Placental epithelial cell (primary cell): ENCODE data around the gene PTPN5. TPM values are rescaled to one million over a fixed set of nuclear protein-coding genes. Genes with fewer than 3 reads are reported as not detected.

ENCODE experiments used
- total RNA-seq: library from RNA; depleted of rRNA; stranded (reverse); fragments of >200 nt; gene quantifications from 2 replicates; pipeline ENCODE4 v1.2.3, GENCODE V29; 2012

The PTPN5 gene
- total RNA-seq = not detected in 2 replicates

DNA sequence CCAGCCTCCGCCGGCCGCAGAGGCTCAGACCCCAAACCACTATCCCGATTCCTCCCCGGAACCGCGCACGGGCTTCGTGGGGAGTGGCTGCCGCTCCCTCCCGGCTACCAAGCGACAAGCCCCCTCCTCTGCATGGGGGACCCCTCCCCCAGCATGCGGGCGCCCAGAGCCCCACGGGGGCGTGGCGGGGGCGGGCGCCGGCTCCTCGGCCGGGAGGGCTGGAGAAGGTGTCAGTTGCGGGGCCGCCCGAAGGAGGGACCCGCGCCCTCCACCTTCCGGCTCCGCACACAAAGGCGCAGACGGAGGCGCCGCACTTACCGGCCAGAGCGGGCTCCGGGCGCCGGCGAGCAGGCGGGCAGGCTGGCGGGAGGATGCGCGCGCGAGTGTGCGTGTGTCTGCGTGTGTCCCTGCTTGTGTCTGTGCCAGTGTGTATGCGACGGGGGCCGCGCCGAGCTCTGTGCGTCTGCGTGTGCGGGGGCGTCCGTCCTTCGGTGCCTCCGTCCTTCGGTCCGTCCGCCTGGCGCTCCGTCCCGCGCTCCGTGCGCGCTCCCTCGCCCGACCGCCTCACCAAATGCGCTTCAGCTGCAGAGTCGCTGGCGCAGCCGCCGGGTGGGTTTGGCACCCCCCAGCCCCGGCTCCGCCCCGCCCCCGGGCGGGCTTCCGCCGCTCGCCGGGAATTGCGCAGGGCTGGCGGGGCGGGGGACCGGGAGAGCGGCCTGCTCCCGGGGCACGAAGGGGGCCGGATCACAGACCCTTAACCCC, at the start of gene PTPN5:
PTPN5 (minus strand) TSS at position 592 of the 762 bp plus-strand sequence. CDS start 19,840 bp downstream, outside the sequence.

DNA sequence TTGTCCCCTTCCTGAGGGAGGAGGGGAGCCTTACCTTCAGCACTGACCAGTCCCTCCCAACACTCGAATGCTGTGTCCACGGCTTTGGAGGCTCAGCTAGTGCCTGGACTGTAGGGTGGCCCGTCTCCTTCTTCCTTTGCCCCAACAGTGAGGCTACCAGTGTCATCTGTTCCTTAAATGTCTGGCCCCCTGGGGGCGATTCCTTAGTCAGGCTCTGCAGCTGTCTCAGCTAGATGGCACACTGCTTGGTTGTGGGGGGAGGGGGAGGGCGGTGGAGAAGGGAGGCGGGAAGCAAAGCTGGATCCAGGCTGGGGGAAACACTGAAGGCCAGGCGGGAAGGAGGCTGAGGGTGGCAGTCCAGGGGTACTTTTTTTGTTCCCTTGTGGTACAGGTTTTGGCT, 65.6 kb downstream of the PTPN5 start, which contains the start of gene IGSF22:
IGSF22 (minus strand) TSS at position 149 of the 400 bp plus-strand sequence. CDS start 1,952 bp downstream, outside the sequence.

DNA sequence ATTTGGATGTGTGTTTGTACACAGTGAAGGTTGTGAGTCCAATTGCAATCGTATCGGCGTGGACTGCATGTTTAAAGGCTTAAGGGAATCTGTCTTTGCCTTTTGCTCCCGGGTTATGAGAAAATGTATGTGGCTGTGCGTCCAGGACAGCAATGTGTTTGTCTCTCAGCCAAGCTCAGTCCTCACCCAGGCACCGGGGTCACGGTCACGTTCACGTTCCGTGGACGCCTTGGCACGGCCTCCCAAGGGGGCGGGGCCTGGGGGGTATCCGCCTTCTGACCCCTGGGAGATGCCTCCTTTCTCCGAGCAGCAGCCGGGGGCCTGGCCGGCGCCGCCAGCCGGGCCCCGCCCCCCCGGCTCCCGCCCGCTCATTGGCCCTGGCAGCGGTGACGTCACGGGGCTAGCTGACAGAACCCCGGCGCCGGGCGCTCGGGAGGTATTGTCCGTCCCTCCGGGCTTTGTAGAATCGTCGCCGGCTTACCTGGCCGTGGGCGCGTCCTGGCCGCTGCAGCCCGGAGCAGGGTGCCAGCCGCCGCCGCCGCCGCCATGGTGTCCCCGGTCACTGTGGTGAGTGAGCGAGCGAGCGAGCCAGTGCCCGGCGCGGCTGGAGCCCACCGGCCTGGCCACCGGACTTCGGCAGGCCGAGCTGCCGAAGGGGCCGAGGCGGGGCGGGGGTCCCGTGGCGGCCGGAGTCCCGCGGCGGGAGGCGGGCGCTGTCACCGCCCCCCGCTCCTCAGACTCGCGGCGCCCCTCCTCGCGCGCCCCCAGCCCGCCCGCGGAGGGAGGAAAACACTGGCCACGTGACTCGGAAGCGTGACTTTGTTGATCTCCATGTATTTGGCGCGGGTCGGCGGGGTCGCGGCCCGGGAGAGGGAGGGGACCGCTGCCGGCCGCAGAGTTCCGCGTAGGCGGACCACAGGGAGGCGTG, 93.0 kb downstream of the PTPN5 start, which contains the start of gene TMEM86A:
TMEM86A (plus strand) TSS at position 439 of the 928 bp plus-strand sequence; CDS start at position 547, 108 bp downstream.

Other genes with a start within 250 kb of the PTPN5 start
- 15.3 and 39.3 TPM in 2 replicates for gene UEVLD, start 203.1 kb downstream of the PTPN5 start, total RNA-seq
- gene MISFA, start 192.0 kb downstream of the PTPN5 start, total RNA-seq = 0.39 and 0.65 TPM in 2 replicates
- gene SPTY2D1, start 157.5 kb downstream of the PTPN5 start, total RNA-seq = 13.7 and 22.7 TPM in 2 replicates
- gene TMEM86A, start 93.0 kb downstream of the PTPN5 start, total RNA-seq = 1.3 and 2.7 TPM in 2 replicates
- under 0.01 and 0.22 TPM in 2 replicates for gene IGSF22, start 65.6 kb downstream of the PTPN5 start, total RNA-seq
- gene MRGPRX1, start 147.6 kb upstream of the PTPN5 start, total RNA-seq = 0.39 TPM in 1 of 2 replicates, not detected in the other